IMR-90 (cell line): Measurements from ENCODE around the gene FSTL3. TPM values are rescaled to one million over a fixed set of nuclear protein-coding genes. Genes with fewer than 3 reads are reported as not detected.

Experiments used
- ATAC-seq: fragments of 200-7000 bp; cut with Tn5 transposase; 2 replicates; pipeline ENCODE4 v1.9.1; 2020; ENCODE audit warnings: low read depth, mild to moderate bottlenecking, moderate library complexity
- BruUV-seq: library from RNA; stranded (reverse); fragments of 400-500 nt; replicated peaks from 2 replicates; lab custom pipeline; 2021; lab: Mats Ljungman, UMichigan
- CTCF ChIA-PET: fragments of 300-600 bp; formaldehyde crosslinking; extraction: SDS; loops from one replicate; lab custom pipeline; 2021; ENCODE audit warnings: antibody characterized with exemption; lab: Yijun Ruan, JAX
- POLR2A ChIA-PET: fragments of 300-600 bp; sonication (Branson Sonifier 250); formaldehyde crosslinking; loops from one replicate; lab custom pipeline; 2022; ENCODE audit warnings: antibody characterized with exemption; ENCODE audit not compliant: unreplicated experiment; lab: Charles Lee
- DNase-seq: peaks from one replicate; pipeline ENCODE4 v3.0.0; 2013
- H2AFZ ChIP-seq: replicated peaks from 2 replicates; pipeline ENCODE3; 2013; ENCODE audit warnings: low read length, mild to moderate bottlenecking; ENCODE audit not compliant: poor library complexity
- H2AK5ac ChIP-seq: 2 replicates; pipeline ENCODE4 v1.6.1; 2013; ENCODE audit warnings: low read depth, low read length, inconsistent platforms
- H2AK9ac ChIP-seq: replicated peaks from 2 replicates; pipeline ENCODE3; 2013; ENCODE audit warnings: mild to moderate bottlenecking, low read depth, low read length, moderate library complexity; ENCODE audit not compliant: poor library complexity
- H2BK120ac ChIP-seq: 2 replicates; pipeline ENCODE4 v1.6.1; 2013; ENCODE audit warnings: low read depth, low read length, inconsistent platforms
- H2BK15ac ChIP-seq: 3 replicates; pipeline ENCODE4 v1.6.1; 2013; ENCODE audit warnings: low read depth, low read length, inconsistent platforms
- H2BK20ac ChIP-seq: 2 replicates; pipeline ENCODE4 v1.6.1; 2013; ENCODE audit warnings: low read depth, mild to moderate bottlenecking, inconsistent platforms, low read length, moderate library complexity
- H2BK5ac ChIP-seq: 2 replicates; pipeline ENCODE4 v1.6.1; 2013; ENCODE audit warnings: mild to moderate bottlenecking, low read depth, low read length, inconsistent platforms; ENCODE audit not compliant: poor library complexity, severe bottlenecking
- H3K14ac ChIP-seq: replicated peaks from 2 replicates; pipeline ENCODE4 v1.6.1; 2013; ENCODE audit warnings: low read depth, low read length, inconsistent platforms
- H3K18ac ChIP-seq: 2 replicates; pipeline ENCODE4 v1.6.1; 2013; ENCODE audit warnings: low read depth, low read length, control low read depth
- H3K23ac ChIP-seq: 2 replicates; pipeline ENCODE4 v1.6.1; 2013; ENCODE audit warnings: low read depth, low read length, inconsistent platforms
- H3K27ac ChIP-seq: 2 replicates; pipeline ENCODE4 v1.5.1; 2013; ENCODE audit warnings: mild to moderate bottlenecking, control low read depth, low read length; ENCODE audit not compliant: insufficient read depth
- H3K27me3 ChIP-seq: 2 replicates; pipeline ENCODE4 v1.6.1; 2013; ENCODE audit warnings: low read length; ENCODE audit not compliant: control insufficient read depth, insufficient read depth
- H3K36me3 ChIP-seq: 2 replicates; pipeline ENCODE4 v1.6.1; 2013; ENCODE audit warnings: low read length, mixed read lengths; ENCODE audit not compliant: control insufficient read depth, insufficient read depth
- H3K4ac ChIP-seq: 2 replicates; pipeline ENCODE4 v1.6.1; 2013; ENCODE audit warnings: low read depth, low read length, inconsistent platforms
- H3K4me1 ChIP-seq: 2 replicates; pipeline ENCODE4 v1.6.1; 2013; ENCODE audit warnings: low read length, mixed read lengths; ENCODE audit not compliant: control insufficient read depth, insufficient read depth
- H3K4me2 ChIP-seq: 2 replicates; pipeline ENCODE4 v1.6.1; 2013; ENCODE audit warnings: low read depth, mild to moderate bottlenecking, control low read depth, low read length, moderate library complexity
- H3K4me3 ChIP-seq: 2 replicates; pipeline ENCODE4 v1.5.1; 2013; ENCODE audit warnings: low read depth, mild to moderate bottlenecking, control low read depth, low read length, moderate library complexity; ENCODE audit not compliant: insufficient read depth
- H3K56ac ChIP-seq: 2 replicates; pipeline ENCODE4 v1.6.1; 2013; ENCODE audit warnings: low read length, inconsistent platforms; ENCODE audit not compliant: insufficient read depth; ENCODE audit errors: extremely low read depth
- H3K79me1 ChIP-seq, 2 experiments: 2 replicates each; pipeline ENCODE4 v1.6.1; 2013; ENCODE audit warnings: low read length in 2 of 2, inconsistent platforms in 1 of 2, low read depth in 1 of 2
- H3K9ac ChIP-seq: 2 replicates; pipeline ENCODE4 v1.6.1; 2013; ENCODE audit warnings: low read depth, low read length, control low read depth
- H3K9me1 ChIP-seq: 2 replicates; pipeline ENCODE4 v1.6.1; 2013; ENCODE audit warnings: low read length, inconsistent platforms; ENCODE audit not compliant: insufficient read depth
- H3K9me3 ChIP-seq: 2 replicates; pipeline ENCODE4 v1.6.1; 2013; ENCODE audit warnings: low read length; ENCODE audit not compliant: control insufficient read depth, insufficient read depth
- H4K20me1 ChIP-seq: 2 replicates; pipeline ENCODE4 v1.6.1; 2013; ENCODE audit warnings: low read length, inconsistent platforms; ENCODE audit not compliant: insufficient read depth
- H4K5ac ChIP-seq: 2 replicates; pipeline ENCODE4 v1.6.1; 2013; ENCODE audit warnings: mild to moderate bottlenecking, low read depth, low read length, control low read depth
- H4K8ac ChIP-seq, 2 experiments: 2 replicates each; pipeline ENCODE4 v1.6.1; 2013; ENCODE audit warnings: low read depth in 2 of 2, low read length in 2 of 2, control low read depth in 1 of 2, inconsistent platforms in 1 of 2
- H4K91ac ChIP-seq: 2 replicates; pipeline ENCODE4 v1.6.1; 2013; ENCODE audit warnings: low read depth, low read length, inconsistent platforms; ENCODE audit not compliant: insufficient read depth
- BHLHE40 ChIP-seq: fragments of 150-350 bp; IDR thresholded peaks from 2 replicates; pipeline ENCODE4 v1.6.1; 2016; ENCODE audit warnings: mild to moderate bottlenecking, low read depth, low read length
- CTCF ChIP-seq: conservative IDR thresholded peaks from 2 replicates; pipeline ENCODE4 v1.5.1; 2012; ENCODE audit warnings: mild to moderate bottlenecking, low read depth, low read length, improper control_type of control experiment
- ELK1 ChIP-seq: fragments of 150-350 bp; IDR thresholded peaks from 2 replicates; pipeline ENCODE4 v1.6.1; 2016; ENCODE audit warnings: low read depth, mild to moderate bottlenecking, low read length, moderate library complexity, borderline replicate concordance
- FOS ChIP-seq: fragments of 150-350 bp; IDR thresholded peaks from 2 replicates; pipeline ENCODE4 v1.6.1; 2016; ENCODE audit warnings: low read depth, low read length
- MAFK ChIP-seq: IDR thresholded peaks from 2 replicates; pipeline ENCODE4 v1.6.1; 2012; ENCODE audit warnings: low read depth, low read length, improper control_type of control experiment
- MAZ ChIP-seq: IDR thresholded peaks from 2 replicates; pipeline ENCODE4 v1.6.1; 2012; ENCODE audit warnings: low read depth, mild to moderate bottlenecking, low read length, improper control_type of control experiment, moderate library complexity, borderline replicate concordance
- MXI1 ChIP-seq: IDR thresholded peaks from 2 replicates; pipeline ENCODE4 v1.6.1; 2012; ENCODE audit warnings: low read depth, mild to moderate bottlenecking, low read length, moderate library complexity, borderline replicate concordance
- RCOR1 ChIP-seq: IDR thresholded peaks from 2 replicates; pipeline ENCODE4 v1.6.1; 2012; ENCODE audit warnings: mild to moderate bottlenecking, low read length, improper control_type of control experiment; ENCODE audit not compliant: insufficient replicate concordance
- RFX5 ChIP-seq: IDR thresholded peaks from 2 replicates; pipeline ENCODE4 v1.8.0; 2012; ENCODE audit warnings: low read depth, mild to moderate bottlenecking, low read length, moderate library complexity
- USF2 ChIP-seq: fragments of 150-350 bp; IDR thresholded peaks from 2 replicates; pipeline ENCODE4 v1.6.1; 2017; ENCODE audit warnings: mild to moderate bottlenecking, antibody characterized with exemption, low read length, low read depth
- WGBS, 2 experiments: methylation state at CpG; one replicate each; pipeline versions ENCODE4 v1.1.5 to v1.1.7; 2013; ENCODE audit warnings: missing lambda C conversion rate in 2 of 2; ENCODE audit not compliant: insufficient read length in 1 of 2; ENCODE audit errors: extremely low coverage in 2 of 2; 5-methylcytosine and 5-hydroxymethylcytosine counted together
- dilution Hi-C: fragments of 300-500 bp; cut with HindIII; formaldehyde crosslinking; loops from one replicate; pipeline ENCODE4 v1.14.3; 2018; ENCODE audit warnings: low sequenced_read_pairs; ENCODE audit not compliant: unreplicated experiment
- in situ Hi-C: fragments of 300-500 bp; cut with MboI; formaldehyde crosslinking; loops from 3 replicates; pipeline ENCODE4 v1.14.3; 2019; ENCODE audit warnings: low sequenced_read_pairs, inconsistent platforms, mixed read lengths
- intact Hi-C: fragments of 100-400 bp; cut with micrococcal nuclease; formaldehyde crosslinking; loops from 2 replicates; pipeline ENCODE4 v1.10.0; 2022
- polyA plus RNA-seq, 3 experiments: library from polyadenylated mRNA; depleted of rRNA; stranded (reverse); fragments of >200 nt; gene quantifications; 2 replicates each; pipeline ENCODE4 v1.2.3, GENCODE V29; 2012; ENCODE audit warnings: low replicate concordance in 1 of 3
- total RNA-seq: library from RNA; depleted of rRNA; stranded (reverse); fragments of >200 nt; gene quantifications from 2 replicates; pipeline ENCODE4 v1.2.3, GENCODE V29; 2012

Gene FSTL3
- total and polyA plus RNA-seq, 2 of the 4 experiments (the other 2 are of a cell fraction) = 32.3 to 76.9 TPM

- no peak overlapping the region for H4K8ac ChIP-seq
- no peak overlapping the region for H3K4ac ChIP-seq
- WGBS, 2 experiments = 85% methylated on average over 12 of the region's 17 CpGs; no CpG with 5 or more reads in 1 of the 2 experiments
- no peak for DNase-seq
- in situ Hi-C loops (no loop called here), intact Hi-C loops (no loop called here), dilution Hi-C loops (no loop called here)
- H2AK5ac ChIP-seq = no peak overlapping the region
- no peak overlapping the region for H3K18ac ChIP-seq
- H4K20me1 ChIP-seq = peaks cover 85% of the 10 kb centered on the region
- no peak overlapping the region for H4K91ac ChIP-seq
- H2AFZ ChIP-seq = no peak overlapping the region
- H4K5ac ChIP-seq = no peak overlapping the region
- no peak for ATAC-seq
- no peak for TF ChIP-seq USF2
- no peak for TF ChIP-seq RFX5
- TF ChIP-seq RCOR1 = no peak
- no peak for TF ChIP-seq MAFK
- TF ChIP-seq MXI1 = no peak
- no peak for TF ChIP-seq ELK1
- TF ChIP-seq FOS = no peak
- TF ChIP-seq MAZ = no peak
- TF ChIP-seq CTCF = no peak
- TF ChIP-seq BHLHE40 = no peak
- no peaks in the 10 kb centered on the region for H3K9me1 ChIP-seq
- BruUV-seq = no TSS peak
- H2BK20ac ChIP-seq = no peak overlapping the region
- H3K36me3 ChIP-seq = peaks cover 29% of the 10 kb centered on the region
- no peak overlapping the region for H2BK5ac ChIP-seq
- H3K4me3 ChIP-seq = no peak overlapping the region
- POLR2A ChIA-PET = no interaction called here
- no peaks in the 10 kb centered on the region for H3K27me3 ChIP-seq
- H3K9me3 ChIP-seq = no peaks in the 10 kb centered on the region
- no peak overlapping the region for H2AK9ac ChIP-seq
- H3K79me1 ChIP-seq = peaks cover 0 to 52% of the 10 kb centered on the region in 2 experiments; a peak in 3 of 4 replicates
- no peaks in the 10 kb centered on the region; the same call in 1 of the 2 replicates for H3K4me1 ChIP-seq
- CTCF ChIA-PET = interaction anchor here (0.6 kb wide), 1 partner anchor 72 kb away, joined by 4 read pairs; no protein-coding TSS in a partner anchor
- H3K9ac ChIP-seq = no peak overlapping the region
- no peak overlapping the region for H3K56ac ChIP-seq
- no peak overlapping the region for H3K4me2 ChIP-seq
- H3K14ac ChIP-seq = no peak overlapping the region
- no peak overlapping the region for H3K23ac ChIP-seq
- H2BK15ac ChIP-seq = no peak overlapping the region
- no peak overlapping the region for H2BK120ac ChIP-seq
- H3K27ac ChIP-seq = no peak overlapping the region
These were observed 20.5 kb upstream of the FSTL3 start for GRCh38 chr19:655691-656090.
